Epithelial cell of esophagus (primary cell): ENCODE data around the gene F10.
"Not testable (repeated sequence)": the region's sequence is repeated elsewhere in the genome, so short reads cannot be mapped to it uniquely, and the experiment has no call there.

Experiments
- DNase-seq: peaks from one replicate; pipeline ENCODE4 v3.0.0; 2010; ENCODE audit warnings: low read depth
- H3K4me3 ChIP-seq: 2 replicates; pipeline ENCODE4 v1.5.1; 2011; ENCODE audit warnings: mild to moderate bottlenecking, low read length, control low read depth
- TF ChIP-seq, protein P1 (sequence below): IDR thresholded peaks from 2 replicates; pipeline ENCODE4 v1.5.1; 2011; ENCODE audit warnings: low read depth, mild to moderate bottlenecking, low read length, control low read depth, inconsistent platforms; ENCODE audit not compliant: insufficient read depth; ENCODE audit errors: missing control alignments

Gene F10

DNA sequence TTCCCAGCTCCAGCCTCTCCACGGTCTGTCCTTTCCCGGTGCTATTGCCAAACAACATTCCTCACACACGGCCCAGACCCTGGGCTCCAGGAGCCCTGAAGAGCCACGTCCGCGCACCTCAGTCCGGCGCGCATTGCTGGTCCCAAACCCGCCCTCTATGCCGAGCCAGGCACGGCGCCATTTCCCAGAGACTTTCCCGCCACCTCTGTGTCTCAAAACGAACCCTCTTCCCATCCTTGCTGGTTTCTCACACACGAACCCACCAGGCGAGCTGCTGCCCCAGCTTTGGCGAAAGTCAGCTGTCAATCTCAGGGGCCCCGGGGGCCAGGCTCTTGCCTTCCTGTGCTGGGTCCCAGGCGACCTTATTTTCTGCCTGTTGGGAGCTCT, 45.0 kb upstream of the F10 start:
- TF ChIP-seq, protein P1, sequence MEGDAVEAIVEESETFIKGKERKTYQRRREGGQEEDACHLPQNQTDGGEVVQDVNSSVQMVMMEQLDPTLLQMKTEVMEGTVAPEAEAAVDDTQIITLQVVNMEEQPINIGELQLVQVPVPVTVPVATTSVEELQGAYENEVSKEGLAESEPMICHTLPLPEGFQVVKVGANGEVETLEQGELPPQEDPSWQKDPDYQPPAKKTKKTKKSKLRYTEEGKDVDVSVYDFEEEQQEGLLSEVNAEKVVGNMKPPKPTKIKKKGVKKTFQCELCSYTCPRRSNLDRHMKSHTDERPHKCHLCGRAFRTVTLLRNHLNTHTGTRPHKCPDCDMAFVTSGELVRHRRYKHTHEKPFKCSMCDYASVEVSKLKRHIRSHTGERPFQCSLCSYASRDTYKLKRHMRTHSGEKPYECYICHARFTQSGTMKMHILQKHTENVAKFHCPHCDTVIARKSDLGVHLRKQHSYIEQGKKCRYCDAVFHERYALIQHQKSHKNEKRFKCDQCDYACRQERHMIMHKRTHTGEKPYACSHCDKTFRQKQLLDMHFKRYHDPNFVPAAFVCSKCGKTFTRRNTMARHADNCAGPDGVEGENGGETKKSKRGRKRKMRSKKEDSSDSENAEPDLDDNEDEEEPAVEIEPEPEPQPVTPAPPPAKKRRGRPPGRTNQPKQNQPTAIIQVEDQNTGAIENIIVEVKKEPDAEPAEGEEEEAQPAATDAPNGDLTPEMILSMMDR, result no peak
- DNase-seq, result no peak
- no peak overlapping the region for H3K4me3 ChIP-seq

DNA sequence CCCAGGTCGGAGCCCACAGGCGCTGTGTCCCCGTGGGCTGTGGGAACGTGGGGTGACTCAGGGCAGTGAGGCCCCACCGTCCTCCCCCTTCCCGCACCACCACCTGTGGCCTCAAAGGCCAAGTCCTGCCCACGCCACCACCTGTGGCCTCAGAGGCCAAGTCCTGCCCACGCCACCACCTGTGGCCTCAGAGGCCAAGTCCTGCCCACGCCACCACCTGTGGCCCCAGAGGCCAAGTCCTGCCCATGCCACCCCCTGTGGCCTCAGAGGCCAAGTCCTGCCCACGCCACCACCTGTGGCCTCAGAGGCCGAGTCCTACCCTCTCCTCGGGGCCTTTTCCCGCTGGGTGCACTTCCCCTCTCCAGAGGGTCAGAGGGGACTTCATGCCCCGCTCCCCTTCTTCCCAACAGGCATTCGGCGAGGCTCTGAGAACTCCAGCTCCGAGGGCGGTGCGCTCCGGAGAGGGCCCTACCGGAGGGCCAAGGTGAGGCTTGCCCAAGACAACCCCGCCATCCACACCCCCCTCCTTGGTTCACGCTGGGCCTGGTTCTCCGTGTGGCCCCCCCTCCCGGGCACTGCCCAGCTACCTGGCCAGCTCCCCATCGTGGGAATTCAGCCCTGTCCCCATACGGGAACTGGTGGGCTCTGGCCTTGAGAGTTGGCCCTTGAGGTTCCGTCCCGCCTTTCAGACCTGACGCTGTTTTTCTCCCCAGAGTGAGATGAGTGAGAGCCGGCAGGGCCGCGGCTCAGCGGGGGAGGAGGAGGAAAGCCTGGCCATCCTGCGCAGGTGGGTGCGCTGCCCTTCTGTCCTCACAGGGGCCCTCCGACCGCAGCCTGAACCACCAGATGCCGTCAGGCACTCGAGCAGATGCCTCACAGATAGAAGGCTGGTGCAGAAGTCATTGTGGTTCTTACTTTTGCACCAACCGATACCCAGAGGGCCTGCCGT, 44.4 kb upstream of the F10 start:
- no peak for DNase-seq
- H3K4me3 ChIP-seq, result no peak overlapping the region
- TF ChIP-seq, protein P1, result no peak

DNA sequence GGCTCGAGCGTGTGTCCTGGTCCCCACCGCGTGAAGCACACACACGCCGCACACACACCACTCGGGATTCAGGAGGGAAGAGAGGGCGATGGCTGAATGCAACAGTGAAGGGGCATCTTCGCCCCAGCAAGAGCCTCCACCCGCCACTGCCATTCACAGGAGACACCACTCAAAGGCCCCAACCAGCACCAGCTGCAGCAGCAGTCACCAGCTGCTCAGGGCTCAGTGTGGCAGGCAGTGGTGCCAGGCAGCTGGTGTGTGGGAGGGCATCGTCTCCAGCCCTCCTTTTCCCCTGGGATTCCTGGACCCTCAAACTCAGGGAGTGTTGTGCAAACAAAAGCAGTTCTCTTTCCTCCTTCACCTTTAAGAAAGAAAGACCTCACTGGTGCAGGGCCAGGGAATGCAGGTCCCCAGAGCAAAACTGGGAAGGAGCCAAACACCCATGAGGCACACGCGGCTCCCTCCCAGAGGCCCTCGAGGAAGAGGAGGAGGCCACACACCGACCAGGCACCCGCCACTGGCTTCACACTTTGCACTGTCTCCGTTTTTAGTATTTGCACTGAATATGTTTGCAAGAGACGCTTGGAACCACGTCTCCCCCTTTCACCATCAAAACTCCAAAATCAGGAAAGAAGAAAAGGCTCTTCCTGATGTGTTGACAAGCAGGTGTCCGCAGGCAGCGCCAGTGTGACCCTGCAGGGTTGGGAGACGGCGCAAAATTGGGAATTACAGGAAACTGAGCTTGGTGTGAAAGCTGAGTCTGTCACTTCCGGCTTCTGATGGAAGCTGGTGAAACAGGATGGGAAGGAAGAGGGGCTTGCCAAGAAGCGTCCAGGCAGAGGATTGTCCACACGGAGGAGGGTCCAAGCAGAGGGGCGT, 43.5 kb upstream of the F10 start:
- no peak overlapping the region for H3K4me3 ChIP-seq
- DNase-seq, result no peak

DNA sequence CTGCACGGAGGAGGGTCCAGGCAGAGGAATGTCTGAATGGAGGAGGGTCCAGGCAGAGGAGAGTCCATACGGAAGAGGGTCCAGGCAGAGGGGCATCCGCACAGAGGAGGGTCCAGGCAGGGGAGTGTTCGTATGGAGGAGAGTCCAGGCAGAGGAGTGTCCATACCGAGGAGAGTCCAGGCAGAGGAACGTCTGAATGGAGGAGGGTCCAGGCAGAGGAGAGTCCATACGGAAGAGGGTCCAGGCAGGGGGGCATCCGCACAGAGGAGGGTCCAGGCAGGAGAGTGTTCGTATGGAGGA, 42.9 kb upstream of the F10 start:
- H3K4me3 ChIP-seq, DNase-seq: not testable (repeated sequence)

More for the DNA sequence above, 43.5 kb upstream of the F10 start:
- TF ChIP-seq, protein P1, result no peak

DNA sequence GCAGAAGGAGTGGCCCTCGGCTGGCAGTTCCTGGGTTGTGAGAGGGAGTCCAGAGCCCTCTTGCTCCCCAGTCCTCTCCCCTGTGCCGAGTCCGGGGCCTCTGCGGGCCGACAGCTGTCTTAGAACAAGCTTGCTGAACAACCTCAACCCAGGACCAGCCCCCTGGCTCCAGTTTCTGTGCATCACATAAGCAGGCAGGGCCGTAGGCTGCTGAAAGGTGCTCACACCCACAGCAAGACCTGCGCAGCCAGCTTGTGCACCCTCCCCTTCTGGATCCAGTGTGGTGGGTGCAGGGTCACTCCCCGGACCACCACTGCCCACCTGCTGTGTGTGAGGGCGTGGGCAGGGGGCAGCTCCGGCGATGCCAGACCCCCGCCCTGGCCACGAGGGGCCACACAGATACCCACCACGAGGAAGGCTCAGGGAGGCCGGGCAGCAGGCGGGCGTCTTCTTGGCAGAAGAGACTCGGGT, 42.2 kb upstream of the F10 start:
- TF ChIP-seq, protein P1, result no peak
- DNase-seq, result no peak

DNA sequence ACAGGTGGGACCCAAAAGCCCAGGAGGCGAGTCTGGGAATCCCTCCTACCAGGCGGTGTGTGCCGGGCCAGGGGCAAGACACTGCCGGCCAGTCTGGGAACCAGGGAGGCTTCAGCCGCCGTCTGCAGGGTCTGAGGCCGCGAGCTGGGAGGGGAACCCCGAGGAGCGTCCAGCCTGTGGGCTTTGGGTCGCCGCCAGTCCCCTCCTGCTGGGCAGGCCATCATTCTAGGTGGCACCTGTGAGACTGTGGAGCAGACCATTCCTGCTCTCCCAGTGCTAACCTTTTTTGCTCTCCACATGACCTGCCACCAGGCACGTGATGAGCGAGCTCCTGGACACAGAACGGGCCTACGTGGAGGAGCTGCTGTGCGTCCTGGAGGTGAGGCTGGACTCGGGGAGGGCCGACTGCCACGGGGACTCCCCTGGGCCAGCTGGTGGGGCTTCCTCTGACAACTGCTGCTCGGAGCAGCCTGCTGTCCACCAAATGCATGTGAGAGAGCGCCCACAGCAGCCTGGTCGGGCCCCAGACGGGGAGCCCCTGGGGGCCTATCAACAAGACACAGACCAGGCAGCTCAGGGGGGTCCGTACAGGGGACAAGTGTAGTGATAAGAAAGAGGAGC, 41.6 kb upstream of the F10 start:
- no peak overlapping the region for H3K4me3 ChIP-seq
- no peak for DNase-seq
- TF ChIP-seq, protein P1, result no peak

More for the DNA sequence above, 42.2 kb upstream of the F10 start:
- no peak overlapping the region for H3K4me3 ChIP-seq

DNA sequence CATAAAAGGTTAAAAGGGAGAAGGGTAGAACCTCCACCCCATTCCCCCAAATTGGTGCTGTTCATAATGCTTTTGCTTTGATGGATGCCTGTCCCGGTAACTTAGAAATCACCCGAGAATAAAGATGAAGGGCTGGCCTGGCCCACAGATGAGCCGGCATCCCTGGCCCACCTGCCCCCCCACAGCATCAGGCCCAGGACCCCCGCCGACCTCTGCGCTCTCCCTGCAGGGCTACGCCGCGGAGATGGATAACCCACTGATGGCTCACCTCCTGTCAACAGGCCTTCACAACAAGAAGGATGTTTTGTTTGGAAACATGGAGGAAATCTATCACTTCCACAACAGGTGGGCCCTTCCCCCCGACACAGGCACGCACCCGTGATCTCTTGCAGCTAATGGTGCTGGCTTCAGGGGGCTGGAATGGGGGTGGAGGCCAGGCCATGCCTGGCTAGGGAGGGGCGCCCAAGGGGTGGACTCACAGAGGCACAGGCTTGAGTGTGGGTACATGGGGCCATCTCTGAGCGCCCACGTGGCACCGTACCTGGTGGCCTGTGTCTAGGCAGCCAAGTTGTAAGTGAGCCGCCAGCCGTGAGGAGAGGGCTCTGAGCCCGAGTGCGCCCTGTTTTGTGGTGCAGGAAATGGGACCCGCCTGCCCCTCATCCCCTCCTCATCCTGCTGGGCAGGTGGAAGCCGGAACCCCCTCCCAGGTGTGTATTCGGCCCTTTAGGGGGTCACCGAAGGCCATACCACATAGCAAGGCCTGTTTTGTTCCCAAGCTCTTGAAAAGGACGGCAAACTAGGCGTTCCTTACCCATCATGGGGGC, 40.2 kb upstream of the F10 start:
- TF ChIP-seq, protein P1, result no peak
- no peak overlapping the region for H3K4me3 ChIP-seq
- no peak for DNase-seq
